Central memory CD4-positive, alpha-beta T cell (primary cell): ENCODE results near the gene DHDH.
A peak's percentile ranks its signal among the peaks of the same experiment; 100 is the strongest.

Experiments
- DNase-seq: peaks from one replicate; pipeline ENCODE4 v3.0.0; 2022

The DHDH gene

DNA sequence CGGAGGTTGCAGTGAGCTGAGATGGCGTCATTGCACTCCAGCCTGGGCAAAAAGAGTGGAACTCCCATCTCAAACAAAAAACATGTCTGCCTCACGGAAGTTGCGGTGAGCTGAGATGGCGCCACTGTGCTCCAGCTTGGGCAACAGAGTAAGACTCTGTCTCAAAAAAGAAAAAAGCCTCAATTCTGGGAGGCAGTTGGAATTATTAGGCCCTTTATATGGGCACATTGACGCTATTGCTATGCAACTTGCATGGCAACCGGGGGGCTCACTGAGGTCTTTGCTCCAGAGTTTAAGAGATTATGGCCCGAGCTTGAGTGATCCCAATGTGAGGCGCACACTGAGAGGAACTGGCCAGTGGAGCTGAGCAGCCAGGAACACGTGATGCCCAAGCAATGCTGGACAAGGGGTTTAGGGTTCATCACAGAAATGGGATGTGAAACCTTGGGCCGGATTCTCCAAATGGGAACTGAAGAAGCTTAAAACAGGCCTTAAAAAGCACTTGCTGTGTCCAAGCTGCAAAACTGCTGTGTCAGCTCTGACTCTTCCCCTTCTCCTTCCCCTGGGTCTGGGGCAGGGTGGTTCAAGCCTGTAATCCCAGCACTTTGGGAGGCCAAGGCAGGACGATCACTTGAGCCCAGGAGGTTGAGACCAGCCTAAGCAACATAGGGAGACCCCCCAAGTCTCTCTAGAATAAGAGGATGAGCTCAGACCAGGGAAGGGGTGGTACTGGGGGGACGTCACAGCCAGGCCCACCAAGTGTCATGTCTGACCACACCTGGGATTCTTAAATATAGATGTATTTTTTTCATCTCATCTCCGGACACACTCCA lies 34.1 kb downstream of the DHDH start:
- no peak for DNase-seq

DNA sequence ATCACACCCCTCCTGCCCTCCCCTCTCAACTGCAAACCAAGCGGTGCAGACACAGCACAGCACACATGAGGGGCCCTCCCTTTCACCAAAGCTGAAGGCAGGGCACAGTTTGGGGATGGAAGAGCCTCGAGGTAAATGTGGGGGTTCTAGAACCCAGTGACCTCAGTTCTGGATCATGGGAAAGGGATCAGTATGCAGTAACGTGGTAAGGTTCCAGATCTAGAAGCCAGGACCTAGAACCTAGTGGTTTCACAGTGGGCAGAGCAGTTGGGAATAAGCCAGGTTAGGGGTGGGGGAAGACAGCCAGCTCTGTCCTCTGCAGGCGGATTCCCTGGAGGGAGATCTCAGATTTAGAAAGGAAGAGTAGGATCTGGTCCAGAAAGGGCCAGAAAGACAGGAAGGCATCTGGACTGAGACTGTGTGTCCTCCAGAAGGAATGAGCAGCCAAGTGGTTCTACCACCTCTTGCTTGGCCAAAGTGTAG lies 34.7 kb downstream of the DHDH start:
- DNase-seq, result no peak

DNA sequence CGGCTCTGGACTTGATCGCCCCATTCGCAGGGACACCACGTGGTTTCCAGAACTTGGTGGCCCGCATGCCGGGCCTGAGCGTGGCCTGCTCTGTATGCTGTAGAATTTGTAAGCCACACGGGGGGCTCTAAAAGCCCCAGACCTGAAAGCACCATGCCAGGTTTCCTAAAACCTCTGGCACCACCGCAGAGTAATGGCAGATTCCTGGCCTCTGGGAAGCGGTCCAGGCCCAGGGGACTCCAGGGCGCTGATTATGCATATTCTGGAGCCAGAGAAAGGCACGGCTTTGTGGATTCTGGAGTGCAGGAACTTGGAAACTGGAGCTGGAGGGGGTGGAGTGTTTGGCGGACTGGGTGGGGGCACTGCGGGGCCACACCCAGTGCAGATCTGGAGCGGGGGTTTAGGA lies 35.3 kb downstream of the DHDH start:
- DNase-seq, result no peak

DNA sequence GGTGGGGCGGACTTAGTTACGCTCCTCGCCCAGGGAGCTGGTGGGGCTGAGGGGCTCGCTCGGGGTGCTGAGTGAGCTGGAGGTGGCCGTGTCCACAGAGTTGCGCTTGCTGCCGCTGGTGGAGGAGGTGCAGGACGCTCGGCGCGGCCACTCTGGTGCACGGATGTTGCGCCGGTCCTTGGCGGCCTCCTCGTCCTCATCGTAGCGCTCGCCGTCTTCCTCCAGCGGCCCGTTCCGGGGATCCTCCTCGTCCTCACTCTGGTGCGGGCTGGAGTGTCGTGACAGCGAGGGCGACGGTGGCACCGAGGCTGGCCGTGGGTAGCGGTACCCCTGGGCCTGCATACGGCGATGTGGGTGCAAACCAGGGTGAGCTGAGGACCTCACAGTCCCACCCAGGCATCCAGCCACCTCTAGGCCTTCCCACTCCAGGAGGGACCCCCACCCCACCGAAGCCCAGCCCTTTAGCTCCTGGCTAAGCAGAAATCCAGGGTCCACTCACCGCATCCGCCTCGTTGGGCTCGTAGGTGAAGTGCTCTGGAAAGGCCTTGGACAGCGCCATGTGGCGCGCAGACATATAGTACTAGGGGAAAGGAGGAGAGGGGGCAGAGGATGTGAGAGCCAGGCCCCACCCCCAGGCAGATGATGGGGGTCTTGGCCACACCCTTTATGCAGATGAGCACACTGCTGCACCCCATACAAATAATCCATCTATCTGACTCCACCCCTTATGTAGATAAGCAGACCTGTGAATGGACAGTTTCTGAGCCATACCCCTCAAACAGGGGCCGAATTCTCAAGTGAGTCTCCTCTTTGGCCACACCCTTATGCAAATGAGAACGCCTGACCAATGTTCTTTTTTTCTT lies 36.0 kb downstream of the DHDH start:
- no peak for DNase-seq

DNA sequence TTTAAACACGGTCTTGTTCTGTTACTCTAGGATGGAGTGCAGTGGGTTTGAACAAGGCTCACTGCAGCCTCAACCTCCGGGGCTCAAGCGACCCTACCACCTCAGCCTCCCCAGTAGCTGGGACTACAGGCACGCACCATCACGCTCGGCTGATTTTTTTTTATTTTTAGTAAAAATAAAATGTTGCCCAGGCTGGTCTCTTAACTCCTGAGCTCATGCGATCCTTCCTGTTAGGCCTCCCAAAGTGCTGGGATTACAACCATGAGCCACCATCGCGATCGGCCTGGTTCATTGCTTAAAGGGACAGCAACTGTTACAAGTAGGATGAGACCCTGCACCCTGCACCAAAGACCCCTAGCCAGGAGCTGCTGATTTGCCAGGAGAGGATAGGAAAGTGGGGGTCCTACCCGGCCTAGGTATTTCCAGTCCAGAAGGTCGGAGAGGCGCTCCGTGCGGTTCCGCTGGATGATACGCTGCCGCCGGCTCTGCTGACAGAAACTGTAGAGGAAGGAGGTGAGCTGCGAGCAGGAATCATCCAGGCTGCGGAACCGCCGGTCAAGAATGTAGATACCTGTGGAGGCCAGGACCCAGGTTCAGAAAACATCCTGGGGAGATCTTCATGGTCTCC lies 36.8 kb downstream of the DHDH start:
- DNase-seq, result no peak

DNA sequence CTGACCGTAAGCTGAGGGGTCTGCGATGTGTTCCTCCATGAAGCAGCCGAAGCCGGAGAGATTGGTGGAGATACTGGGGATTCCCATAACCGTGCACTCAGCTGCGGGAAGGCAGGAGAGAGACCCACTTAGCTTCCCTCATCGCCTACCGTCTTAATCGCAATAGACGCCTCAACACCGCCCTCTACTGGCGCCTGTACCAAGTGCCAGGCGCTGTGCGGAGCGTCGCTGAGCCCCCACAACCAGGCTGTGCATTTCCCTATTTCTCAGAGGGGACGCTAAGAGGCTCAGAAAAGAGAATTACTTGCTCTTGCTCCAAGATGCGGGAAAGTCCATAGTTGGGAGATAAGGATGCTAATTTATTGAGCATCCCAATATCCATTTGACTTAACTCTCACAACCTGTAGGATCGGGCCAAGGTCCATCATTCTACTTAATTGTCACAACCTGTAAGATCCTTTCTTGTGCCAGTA lies 37.5 kb downstream of the DHDH start:
- peak; percentile 67 for DNase-seq

DNA sequence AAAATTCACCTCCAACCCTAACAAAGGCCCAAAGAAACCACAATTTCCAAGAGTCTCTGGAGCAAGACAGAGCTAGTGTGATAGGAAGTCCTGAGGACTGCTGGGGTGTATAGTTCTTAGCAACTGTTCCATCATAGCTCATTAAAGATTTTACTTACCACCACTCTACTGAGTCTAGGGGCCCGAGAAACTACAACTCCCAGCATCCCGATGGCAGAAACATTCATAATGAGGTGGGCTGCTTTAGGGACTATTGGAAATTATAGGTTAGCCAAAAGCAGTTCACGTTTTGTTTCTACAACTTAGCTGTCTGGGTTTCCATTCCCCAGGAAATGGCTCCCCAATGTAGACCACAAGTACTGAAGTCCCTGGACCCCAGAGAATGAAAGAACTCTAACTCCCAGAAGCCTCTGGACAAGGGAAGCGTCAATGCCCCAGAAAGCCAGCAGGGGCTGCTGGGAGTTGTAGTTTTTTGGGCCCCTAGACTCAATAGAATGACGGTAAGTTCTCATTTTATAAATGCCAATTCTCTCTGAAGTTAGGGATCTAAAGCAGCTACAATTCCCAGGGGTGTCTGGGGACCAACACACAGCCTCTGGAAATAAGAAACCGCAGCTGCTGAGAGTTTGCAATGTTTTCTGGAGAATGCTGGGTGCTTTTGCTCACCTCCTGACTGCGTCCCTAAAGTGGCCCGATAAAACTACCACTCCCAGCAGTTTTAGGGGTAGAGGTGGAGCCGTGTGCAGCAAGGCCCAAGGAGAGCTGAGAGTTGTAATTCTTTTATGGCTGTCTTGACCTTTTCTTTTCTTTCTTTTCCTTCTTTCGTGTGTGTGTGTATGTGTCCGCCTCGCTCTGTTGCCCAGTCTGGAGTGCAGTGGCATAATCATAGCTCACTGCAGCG lies 42.7 kb downstream of the DHDH start:
- peak; percentile 41 for DNase-seq

DNA sequence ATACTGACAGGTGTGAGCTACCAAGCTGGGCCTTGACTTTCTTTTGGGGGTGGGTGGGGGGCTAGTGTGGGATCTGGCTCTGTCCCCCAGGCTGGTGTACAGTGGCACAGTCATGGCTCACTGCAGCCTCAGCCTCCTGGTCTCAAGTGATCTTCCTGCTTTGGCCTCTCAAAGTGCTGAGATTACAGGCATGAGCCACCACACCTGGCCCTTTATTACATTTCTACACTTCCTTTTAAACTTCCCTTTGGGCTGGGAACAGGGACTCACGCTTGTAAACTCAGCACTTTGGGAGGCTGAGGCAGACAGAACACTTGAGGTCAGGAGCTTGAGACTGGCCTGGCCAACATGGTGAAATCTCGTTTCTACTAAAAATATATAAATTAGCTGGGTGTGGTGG lies 43.6 kb downstream of the DHDH start:
- no peak for DNase-seq

DNA sequence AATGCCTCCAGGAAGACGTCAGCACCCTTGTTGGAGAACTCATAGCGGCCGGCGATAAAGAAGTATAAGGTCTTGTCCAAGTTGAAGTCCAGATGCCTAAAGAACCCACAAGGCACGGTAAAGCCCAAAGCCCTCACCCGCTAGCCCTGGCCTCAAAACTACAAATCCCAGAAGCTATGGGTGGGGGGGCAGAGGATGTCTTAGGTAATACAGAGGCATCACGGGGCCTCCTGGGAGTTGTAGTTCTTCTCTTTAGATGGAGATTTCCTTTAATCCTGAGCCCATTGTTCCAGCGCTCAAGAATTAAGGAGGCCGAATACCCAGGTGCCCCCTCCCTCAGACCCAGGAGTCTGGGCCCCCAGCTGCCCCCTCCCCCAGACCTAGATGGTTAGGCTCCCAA lies 48.8 kb downstream of the DHDH start:
- DNase-seq, result no peak

DNA sequence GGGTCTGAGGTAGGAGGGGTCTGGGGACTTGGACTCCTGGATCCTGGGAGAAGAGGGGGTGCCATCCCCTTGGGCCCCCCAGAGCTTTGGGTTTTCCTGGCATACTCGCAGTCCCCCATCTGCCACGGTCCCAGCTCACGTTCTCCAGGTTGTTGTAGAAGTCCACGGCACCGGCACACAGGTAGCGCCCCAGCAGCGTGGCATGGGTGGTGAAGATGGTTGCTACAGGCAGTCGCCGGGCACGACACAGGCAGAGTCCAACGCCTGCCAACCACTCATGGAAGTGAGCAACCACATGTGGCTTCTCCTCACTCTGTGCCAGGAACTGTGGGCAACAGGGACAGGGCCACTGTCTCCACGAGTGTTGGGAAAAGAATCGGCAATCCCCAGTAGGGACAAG lies 52.2 kb downstream of the DHDH start:
- no peak for DNase-seq

DNA sequence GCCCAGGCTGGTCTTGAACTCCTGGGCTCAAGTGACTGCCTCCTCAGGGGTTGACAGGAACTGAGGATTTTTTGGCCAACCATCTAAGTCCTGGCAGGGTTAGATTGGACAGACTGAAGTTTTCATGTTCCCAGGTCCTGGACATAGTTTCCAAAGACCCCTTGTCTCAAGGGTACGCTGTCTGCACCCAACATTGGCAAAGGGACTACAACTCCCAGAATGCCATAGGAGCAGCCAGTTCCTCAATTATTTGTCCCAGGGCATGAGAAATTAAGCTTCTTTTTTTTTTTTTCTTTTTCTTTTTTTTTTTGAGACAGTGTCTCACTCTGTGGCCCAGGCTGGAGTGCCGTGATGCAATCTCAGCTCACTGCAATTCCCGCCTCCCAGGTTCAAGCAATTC lies 52.7 kb downstream of the DHDH start:
- no peak for DNase-seq

DNA sequence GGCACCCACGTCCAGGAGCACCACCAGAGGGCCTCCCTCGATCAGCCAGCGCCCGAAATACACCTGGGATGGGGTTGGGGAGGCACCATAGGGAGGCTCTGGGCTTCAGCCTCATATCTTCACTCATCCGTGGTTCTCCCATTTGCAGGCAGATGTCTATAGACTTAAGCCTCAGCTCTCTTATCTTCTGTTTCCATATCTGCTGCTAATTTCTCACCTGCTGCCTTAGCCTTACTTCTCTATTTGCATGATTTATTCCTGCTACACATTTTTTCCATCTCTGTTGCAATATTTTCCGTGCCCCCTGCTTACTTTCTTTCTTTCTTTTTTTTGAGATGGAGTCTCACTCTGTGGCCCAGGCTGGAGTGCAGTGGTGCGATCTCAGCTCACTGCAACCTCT lies 53.8 kb downstream of the DHDH start:
- DNase-seq, result no peak

DNA sequence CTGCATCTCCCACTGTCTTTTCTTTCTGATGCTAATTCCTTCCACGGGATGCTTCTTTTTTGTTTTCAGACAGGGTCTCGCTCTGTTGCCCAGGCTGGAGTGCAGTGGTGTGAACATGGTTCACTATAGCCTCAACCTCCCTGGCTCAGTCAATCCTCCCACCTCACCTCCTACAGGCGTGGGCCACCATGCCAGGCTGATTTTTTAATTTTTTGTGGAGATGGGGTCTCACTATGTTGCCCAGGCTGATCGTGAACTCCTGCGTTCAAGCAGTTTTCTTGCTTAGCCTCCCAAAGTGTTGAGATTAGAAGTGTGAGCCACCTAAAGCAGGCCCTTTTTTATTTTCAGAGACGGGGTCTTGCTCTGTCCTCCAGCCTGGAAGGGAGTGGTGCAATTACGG lies 54.8 kb downstream of the DHDH start:
- DNase-seq, result no peak

DNA sequence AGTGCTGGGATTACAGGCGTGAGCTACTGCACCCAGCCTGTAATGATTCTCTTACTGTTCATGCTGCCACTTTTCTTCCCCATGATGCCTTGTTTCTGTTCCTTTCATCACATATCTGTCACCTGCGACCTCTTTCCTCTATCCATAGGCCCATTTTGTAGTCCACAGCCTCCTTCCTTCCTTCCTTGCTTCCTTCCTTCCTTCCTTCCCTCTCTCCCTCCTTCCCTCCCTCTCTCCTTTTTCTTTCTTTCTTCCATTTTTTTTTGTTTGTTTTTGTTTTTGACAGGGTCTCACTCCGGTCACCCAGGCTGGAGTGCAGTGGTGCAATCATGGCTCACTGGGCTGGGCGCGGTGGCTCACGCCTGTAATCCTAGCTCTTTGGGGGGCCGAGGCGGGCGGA lies 55.4 kb downstream of the DHDH start:
- no peak for DNase-seq

DNA sequence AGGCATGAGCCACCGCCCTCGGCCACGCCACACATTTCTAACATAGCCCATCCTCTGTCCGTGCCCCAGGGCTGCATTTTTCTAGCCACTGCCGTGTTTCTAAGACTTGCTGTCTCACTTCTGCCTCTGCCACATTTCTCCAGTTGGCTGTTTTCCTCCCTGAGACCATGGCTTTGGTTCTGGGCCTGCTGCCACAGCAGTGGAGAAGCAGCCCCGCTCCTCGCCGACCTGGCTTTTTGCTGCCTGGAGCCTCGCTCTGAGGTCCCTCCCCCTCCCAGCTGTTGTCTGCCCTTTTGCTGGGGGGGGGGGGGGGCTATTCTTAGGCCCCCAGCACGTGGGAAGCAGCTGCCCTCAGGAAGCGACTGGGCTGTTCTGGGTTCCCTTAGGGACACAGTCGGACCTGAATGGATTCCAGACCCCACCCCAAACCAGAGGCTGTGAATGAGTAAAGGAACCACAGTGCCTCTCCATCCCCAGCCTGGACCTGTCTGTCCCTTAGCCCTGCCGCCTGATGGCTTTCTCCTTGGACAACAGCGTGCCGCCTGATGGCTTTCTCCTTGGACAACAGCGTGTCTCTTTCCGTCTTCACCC lies 56.3 kb downstream of the DHDH start:
- no peak for DNase-seq

DNA sequence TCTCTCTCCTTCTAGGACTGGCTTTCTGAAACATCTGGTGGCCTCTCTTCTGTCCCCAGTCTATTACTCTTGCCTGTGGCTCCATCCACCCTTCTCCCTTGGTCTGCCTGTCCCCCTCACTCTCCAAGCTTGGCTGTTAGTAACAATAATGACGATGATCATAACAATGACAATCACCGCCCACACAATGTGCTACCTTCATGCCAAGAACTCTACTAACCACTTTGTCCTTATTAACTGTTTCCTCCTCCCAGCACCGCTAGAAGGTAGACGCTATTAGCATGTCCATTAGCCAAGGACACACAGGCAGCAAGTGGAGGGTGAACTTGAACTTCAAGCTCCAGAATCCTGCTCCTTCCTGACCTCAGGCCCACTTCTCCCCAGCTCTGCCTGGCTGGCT lies 56.9 kb downstream of the DHDH start:
- no peak for DNase-seq

DNA sequence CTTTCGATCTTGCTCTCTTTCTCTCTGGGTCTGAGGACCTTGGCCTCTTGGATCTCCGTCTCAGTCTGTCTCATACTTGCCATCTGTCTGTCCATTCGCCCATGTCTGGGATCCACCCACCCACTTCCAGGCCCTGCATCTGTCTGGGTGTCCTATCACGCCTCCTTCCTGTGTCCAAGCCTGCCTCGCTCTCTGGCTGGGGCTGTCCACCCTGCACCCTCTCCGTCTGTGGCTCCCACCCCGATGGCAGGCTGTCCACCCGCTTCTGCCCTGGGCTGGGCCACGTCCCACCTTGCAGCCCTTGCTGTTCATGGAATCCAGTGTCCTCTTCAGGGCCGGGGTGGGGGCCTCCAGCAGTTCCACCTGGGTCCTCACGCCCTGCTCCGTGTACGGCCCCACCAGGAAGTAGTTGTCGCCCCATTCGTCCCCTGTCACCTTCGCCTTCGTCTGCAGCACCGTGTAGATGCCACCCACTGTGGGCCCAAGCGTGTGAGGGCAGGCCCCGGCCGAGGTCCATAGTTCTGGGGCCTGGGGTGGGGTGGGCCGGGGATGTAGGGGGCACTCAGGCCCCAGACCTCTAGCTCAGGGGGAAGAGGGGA lies 57.6 kb downstream of the DHDH start:
- no peak for DNase-seq

DNA sequence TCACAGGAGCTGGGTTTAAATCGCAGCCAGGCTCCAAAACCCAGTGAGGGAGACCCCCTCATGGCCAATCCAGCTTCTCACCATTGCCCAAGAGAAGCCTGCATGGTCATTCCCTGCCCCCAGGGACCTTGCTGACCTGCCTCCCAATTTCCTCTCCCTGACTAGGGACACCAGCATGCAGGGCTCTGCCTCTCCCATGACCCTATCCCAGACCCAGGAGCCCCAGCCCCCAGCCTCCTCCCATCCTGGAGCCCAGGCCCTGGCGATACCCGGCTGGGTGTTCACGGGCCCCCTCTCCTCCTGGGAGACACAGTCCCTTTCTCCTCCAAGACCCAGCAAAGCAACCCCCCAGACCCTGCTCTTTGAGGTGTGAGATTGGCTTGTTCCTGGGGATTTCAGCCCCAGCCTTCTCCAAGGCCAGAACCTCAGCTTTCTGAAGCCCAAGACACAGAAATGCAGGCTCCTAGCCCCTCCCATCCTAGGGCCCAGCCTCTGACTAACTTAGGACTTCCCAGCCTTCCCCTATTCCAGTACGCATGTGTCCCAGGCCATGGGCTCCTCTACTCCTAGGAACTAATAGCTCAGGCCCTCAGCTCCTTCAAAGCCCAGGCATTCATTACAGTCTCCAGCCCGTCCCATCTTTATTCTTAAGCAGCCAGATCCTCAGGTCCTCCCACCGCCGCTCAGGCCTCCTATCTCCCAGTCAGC lies 58.5 kb downstream of the DHDH start:
- DNase-seq, result no peak

DNA sequence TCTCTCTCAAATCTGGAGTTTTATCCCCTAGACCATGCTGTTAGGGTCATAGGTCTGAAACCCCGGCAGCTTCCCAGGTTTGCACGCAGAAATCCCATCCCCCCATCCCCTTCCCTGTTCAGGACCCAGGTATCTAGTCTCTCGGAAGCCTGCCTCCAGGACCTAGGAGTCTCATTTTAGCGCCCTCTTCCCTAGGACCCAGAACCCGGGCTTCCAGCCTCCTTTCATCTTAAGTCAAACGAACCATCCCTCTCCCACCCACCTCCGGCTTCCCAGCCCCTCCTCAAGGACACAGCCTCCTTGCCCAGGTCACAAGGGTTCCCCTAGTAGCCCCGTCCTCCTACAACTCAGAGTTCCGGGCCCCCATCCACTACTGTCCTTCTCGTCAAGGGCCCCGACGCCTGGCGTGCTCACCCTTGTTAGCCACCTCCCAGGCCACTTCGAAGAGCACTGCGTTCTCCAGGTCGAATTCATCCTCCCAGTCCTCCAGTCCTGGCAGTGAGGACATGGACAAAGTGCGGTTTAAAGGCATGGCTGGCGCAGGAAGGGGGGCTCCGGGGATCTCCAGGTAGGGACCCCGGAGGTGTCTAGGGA lies 59.2 kb downstream of the DHDH start:
- no peak for DNase-seq
